ENCODE results near the gene PPP1R3F.

PPP1R3F gene

GRCh38 chrX:49269767-49270248 lies at the start of gene PPP1R3F:
Gene PPP1R3F (plus strand): TSS chrX:49269793. CDS start chrX:49269870, 77 bp downstream.
- Histone ChIP-seq H3K9me3 (replicated peaks; ENCODE audit: insufficient read depth, low read length) (no peaks in the 10 kb centered on the region), H3K9me2 (replicated peaks; ENCODE audit: insufficient read depth, low read length) (no peaks in the 10 kb centered on the region), H3K9ac (ENCODE audit: low read length) (peak within 1 kb of the TSS; percentile 89), H3K27ac (ENCODE audit: low read length) (peak within 1 kb of the TSS; percentile 87), H4K20me1 (ENCODE audit: insufficient read depth, low read length) (no peaks in the 10 kb centered on the region), H2AFZ (ENCODE audit: low read length) (peak within 1 kb of the TSS; percentile 80), H3K79me2 (ENCODE audit: low read length) (peaks cover 12% of the 10 kb centered on the region), H3K4me1 (ENCODE audit: low read length) (peaks cover 5% of the 10 kb centered on the region; the same call in 1 of the 2 replicates), H3K4me3 (ENCODE audit: low read length) (peak within 1 kb of the TSS; percentile 72), H3F3A (ENCODE audit: insufficient read depth, low read length) (no peaks in the 10 kb centered on the region), H3K36me3 (replicated peaks; ENCODE audit: insufficient read depth, low read length) (no peaks in the 10 kb centered on the region), H3K4me2 (ENCODE audit: low read depth, low read length) (peak within 1 kb of the TSS; percentile 78), H3K27me3 (replicated peaks; ENCODE audit: insufficient read depth, low read length) (no peaks in the 10 kb centered on the region)
- no peak for TF ChIP-seq CTCF (IDR thresholded peaks at IDR 0.05; ENCODE audit: low read length)
- TF ChIP-seq EZH2phosphoT487 (IDR thresholded peaks at IDR 0.05; ENCODE audit: low read length) = no peak
- no peak for TF ChIP-seq EZH2 (optimal IDR thresholded peaks at IDR 0.05; ENCODE audit: low read depth, low read length)
- no peak for DNase-seq

- no peak for DNase-seq
- Histone ChIP-seq H3K4me2 (ENCODE audit: low read depth, low read length) (no peak overlapping the region), H3K27me3 (replicated peaks; ENCODE audit: insufficient read depth, low read length) (no peaks in the 10 kb centered on the region), H3K9me3 (replicated peaks; ENCODE audit: insufficient read depth, low read length) (no peaks in the 10 kb centered on the region), H3K36me3 (replicated peaks; ENCODE audit: insufficient read depth, low read length) (no peaks in the 10 kb centered on the region), H2AFZ (ENCODE audit: low read length) (no peak overlapping the region), H3K4me1 (ENCODE audit: low read length) (no peaks in the 10 kb centered on the region), H3K27ac (ENCODE audit: low read length) (no peak overlapping the region), H4K20me1 (ENCODE audit: insufficient read depth, low read length) (no peaks in the 10 kb centered on the region), H3K79me2 (ENCODE audit: low read length) (no peaks in the 10 kb centered on the region), H3F3A (ENCODE audit: insufficient read depth, low read length) (no peaks in the 10 kb centered on the region), H3K9ac (ENCODE audit: low read length) (no peak overlapping the region), H3K4me3 (ENCODE audit: low read length) (no peak overlapping the region), H3K9me2 (replicated peaks; ENCODE audit: insufficient read depth, low read length) (no peaks in the 10 kb centered on the region)
- no peak for TF ChIP-seq CTCF (IDR thresholded peaks at IDR 0.05; ENCODE audit: low read length)
Measured at GRCh38 chrX:49220100-49220499, 49.5 kb upstream of the PPP1R3F start.

GRCh38 chrX:49221868-49222267 lies 47.7 kb upstream of the PPP1R3F start:
- H3K36me3 ChIP-seq (replicated peaks; ENCODE audit: insufficient read depth, low read length) = no peaks in the 10 kb centered on the region
- no peaks in the 10 kb centered on the region for H3K4me1 ChIP-seq (ENCODE audit: low read length)
- no peak for TF ChIP-seq EZH2 (optimal IDR thresholded peaks at IDR 0.05; ENCODE audit: low read depth, low read length)
- TF ChIP-seq EZH2phosphoT487 (IDR thresholded peaks at IDR 0.05; ENCODE audit: low read length) = no peak
- no peak for TF ChIP-seq CTCF (IDR thresholded peaks at IDR 0.05; ENCODE audit: low read length)

More at GRCh38 chrX:49221868-49222267, 47.7 kb upstream of the PPP1R3F start:
- Histone ChIP-seq H3K4me3 (ENCODE audit: low read length) (no peak overlapping the region), H3K79me2 (ENCODE audit: low read length) (no peaks in the 10 kb centered on the region), H3K9me3 (replicated peaks; ENCODE audit: insufficient read depth, low read length) (no peaks in the 10 kb centered on the region), H3K9ac (ENCODE audit: low read length) (no peak overlapping the region), H3K4me2 (ENCODE audit: low read depth, low read length) (no peak overlapping the region), H4K20me1 (ENCODE audit: insufficient read depth, low read length) (no peaks in the 10 kb centered on the region), H3K27ac (ENCODE audit: low read length) (no peak overlapping the region), H3K9me2 (replicated peaks; ENCODE audit: insufficient read depth, low read length) (no peaks in the 10 kb centered on the region), H3F3A (ENCODE audit: insufficient read depth, low read length) (no peaks in the 10 kb centered on the region), H3K27me3 (replicated peaks; ENCODE audit: insufficient read depth, low read length) (no peaks in the 10 kb centered on the region), H2AFZ (ENCODE audit: low read length) (no peak overlapping the region)
- DNase-seq = no peak
